ENCODE data around the gene CUX1. TPM values are rescaled to one million over a fixed set of nuclear protein-coding genes. Genes with fewer than 3 reads are reported as not detected.

The CUX1 gene
- total RNA-seq, 1 donor from 2014 or later = 89.1 TPM

- TF ChIP-seq, protein P1, sequence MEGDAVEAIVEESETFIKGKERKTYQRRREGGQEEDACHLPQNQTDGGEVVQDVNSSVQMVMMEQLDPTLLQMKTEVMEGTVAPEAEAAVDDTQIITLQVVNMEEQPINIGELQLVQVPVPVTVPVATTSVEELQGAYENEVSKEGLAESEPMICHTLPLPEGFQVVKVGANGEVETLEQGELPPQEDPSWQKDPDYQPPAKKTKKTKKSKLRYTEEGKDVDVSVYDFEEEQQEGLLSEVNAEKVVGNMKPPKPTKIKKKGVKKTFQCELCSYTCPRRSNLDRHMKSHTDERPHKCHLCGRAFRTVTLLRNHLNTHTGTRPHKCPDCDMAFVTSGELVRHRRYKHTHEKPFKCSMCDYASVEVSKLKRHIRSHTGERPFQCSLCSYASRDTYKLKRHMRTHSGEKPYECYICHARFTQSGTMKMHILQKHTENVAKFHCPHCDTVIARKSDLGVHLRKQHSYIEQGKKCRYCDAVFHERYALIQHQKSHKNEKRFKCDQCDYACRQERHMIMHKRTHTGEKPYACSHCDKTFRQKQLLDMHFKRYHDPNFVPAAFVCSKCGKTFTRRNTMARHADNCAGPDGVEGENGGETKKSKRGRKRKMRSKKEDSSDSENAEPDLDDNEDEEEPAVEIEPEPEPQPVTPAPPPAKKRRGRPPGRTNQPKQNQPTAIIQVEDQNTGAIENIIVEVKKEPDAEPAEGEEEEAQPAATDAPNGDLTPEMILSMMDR (IDR thresholded peaks at IDR 0.05) = no peak
- H3K36me3 Mint-ChIP-seq (ENCODE audit: unreplicated experiment) = no peaks in the 10 kb centered on the region
- no peak for DNase-seq (ENCODE audit: extremely low spot score, unreplicated experiment)
- H3K27ac Mint-ChIP-seq (ENCODE audit: unreplicated experiment) = no peak overlapping the region
- peaks cover 51% of the 10 kb centered on the region for H3K4me1 Mint-ChIP-seq (ENCODE audit: unreplicated experiment)
- H3K27me3 Mint-ChIP-seq (ENCODE audit: unreplicated experiment) = no peaks in the 10 kb centered on the region
- no peak overlapping the region for H3K4me3 Mint-ChIP-seq (ENCODE audit: unreplicated experiment)
- no peaks in the 10 kb centered on the region for H3K9me3 Mint-ChIP-seq (ENCODE audit: unreplicated experiment)
Measured at GRCh38 chr7:101878938-101879337, 61.5 kb downstream of the CUX1 start.

DNA sequence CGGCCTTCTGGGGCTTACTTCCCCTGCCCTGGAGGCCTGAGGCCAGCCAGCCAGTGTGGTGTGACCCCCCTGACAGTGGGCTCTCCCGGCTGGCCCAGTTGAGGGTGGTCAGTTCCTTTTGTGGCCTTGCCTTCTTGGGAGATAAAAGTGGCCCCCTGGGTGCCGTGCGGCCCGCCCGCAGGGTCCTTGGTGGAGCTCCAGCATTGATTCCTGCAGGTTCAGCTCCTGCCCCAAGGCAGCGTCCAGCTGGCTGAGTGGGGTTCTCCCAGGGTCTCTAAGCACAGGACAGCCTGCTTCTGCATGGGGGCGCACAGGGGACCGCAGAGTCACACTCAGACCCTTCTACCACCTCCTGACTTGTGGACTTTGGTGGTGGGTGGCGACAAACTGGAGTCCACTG, 62.1 kb downstream of the CUX1 start:
- H3K27me3 Mint-ChIP-seq (ENCODE audit: unreplicated experiment) = no peaks in the 10 kb centered on the region
- H3K4me1 Mint-ChIP-seq (ENCODE audit: unreplicated experiment) = peaks cover 47% of the 10 kb centered on the region
- H3K27ac Mint-ChIP-seq (ENCODE audit: unreplicated experiment) = no peak overlapping the region
- H3K4me3 Mint-ChIP-seq (ENCODE audit: unreplicated experiment) = no peak overlapping the region
- DNase-seq (ENCODE audit: extremely low spot score, unreplicated experiment) = no peak
- H3K36me3 Mint-ChIP-seq (ENCODE audit: unreplicated experiment) = no peaks in the 10 kb centered on the region
- H3K9me3 Mint-ChIP-seq (ENCODE audit: unreplicated experiment) = no peaks in the 10 kb centered on the region
- TF ChIP-seq, protein P1 (IDR thresholded peaks at IDR 0.05) = no peak

DNA sequence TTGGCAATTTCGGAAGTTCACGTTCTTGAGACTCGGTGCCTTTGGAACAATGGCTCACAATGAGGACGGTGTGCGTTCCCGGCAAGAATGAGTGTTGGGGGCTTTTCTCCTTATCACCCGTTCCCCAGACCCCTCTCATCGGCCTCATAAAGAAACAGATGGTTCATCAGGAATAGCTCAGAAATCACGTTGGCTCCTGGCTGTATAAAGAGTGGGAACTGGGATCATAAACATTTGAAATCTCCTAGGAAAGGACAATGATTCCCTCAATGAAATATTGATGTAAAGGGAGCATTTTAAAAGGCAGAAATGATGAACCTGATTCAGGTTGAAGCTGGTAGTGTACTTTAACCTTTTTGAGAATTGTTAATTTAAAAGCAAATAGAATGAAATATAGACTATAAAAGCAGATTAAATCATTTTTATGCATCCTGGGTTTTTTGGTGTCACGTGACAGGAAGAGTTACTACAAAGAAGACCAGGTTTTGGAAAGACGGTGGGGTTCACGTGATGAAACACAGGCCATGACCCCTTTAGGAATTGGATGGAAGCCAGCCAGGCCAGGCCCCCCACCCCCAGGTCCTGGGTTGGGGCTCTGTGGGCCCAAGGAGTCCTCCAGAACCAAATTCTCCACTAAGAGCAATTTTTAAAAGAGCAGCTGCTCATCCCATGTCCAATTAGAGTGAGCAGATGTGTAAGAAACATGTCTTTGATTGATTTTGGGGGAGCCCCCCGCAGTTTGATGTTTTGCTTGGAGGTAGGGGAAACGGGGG, 63.0 kb downstream of the CUX1 start:
- no peaks in the 10 kb centered on the region for H3K9me3 Mint-ChIP-seq (ENCODE audit: unreplicated experiment)
- H3K4me3 Mint-ChIP-seq (ENCODE audit: unreplicated experiment) = no peak overlapping the region
- H3K36me3 Mint-ChIP-seq (ENCODE audit: unreplicated experiment) = no peaks in the 10 kb centered on the region
- H3K27ac Mint-ChIP-seq (ENCODE audit: unreplicated experiment) = peak overlapping the region; percentile 70
- H3K27me3 Mint-ChIP-seq (ENCODE audit: unreplicated experiment) = no peaks in the 10 kb centered on the region
- peaks cover 46% of the 10 kb centered on the region for H3K4me1 Mint-ChIP-seq (ENCODE audit: unreplicated experiment)
- no peak for DNase-seq (ENCODE audit: extremely low spot score, unreplicated experiment)
- TF ChIP-seq, protein P1 (IDR thresholded peaks at IDR 0.05) = no peak

- DNase-seq (ENCODE audit: extremely low spot score, unreplicated experiment) = no peak
- Mint-ChIP-seq H3K36me3 (ENCODE audit: unreplicated experiment) (no peaks in the 10 kb centered on the region), H3K4me1 (ENCODE audit: unreplicated experiment) (peaks cover 47% of the 10 kb centered on the region), H3K9me3 (ENCODE audit: unreplicated experiment) (no peaks in the 10 kb centered on the region), H3K27me3 (ENCODE audit: unreplicated experiment) (no peaks in the 10 kb centered on the region), H3K27ac (ENCODE audit: unreplicated experiment) (peak overlapping the region; percentile 96), H3K4me3 (ENCODE audit: unreplicated experiment) (no peak overlapping the region)
- TF ChIP-seq, protein P1 (IDR thresholded peaks at IDR 0.05) = no peak
Measured at GRCh38 chr7:101882005-101882421, 64.6 kb downstream of the CUX1 start.

DNA sequence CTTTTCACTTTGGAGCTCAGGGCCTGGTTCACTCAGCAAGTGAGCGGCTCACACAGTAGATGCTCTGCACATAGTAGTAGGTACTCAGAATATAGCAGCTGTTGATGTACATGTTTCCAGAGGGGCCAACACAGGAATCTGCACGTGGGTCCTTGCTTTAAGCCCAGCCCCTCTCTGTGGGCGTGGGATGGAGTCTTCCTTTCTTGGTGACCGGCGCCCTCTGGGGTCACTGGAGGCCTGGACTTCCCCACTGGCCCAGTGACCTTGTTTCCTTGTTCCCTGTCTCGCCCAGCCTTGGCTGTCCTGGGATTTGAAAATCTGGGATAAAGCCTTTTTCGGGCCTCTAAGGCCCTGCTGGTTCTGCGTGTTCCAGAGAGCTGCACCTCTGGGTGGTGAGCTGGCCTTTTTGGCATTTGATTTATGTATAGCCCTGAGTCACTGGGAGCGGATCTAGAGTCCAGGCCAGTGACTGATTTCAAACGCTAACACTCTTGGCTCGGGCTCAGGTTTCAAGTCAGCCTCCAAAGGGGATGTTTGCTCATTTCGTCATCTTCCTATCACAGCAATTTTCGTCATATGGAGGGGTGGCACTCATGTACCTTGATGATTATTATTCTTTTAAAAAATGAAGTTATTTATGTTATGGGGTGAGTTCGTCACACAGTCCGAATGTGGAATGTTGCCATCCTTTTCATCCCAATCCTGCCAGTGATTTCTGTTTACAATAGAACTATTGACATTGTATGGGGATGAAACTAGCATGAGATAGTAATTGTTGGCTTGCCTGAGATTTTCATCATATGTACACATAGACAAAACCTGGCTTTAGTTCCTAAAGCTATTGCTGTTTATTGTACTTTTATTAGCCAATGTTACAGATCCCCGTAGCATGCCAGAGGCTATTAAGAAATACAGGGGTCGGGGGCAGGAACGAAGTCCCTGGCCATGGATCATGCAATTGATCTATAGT, 65.5 kb downstream of the CUX1 start:
- peak overlapping the region; percentile 17 for H3K4me3 Mint-ChIP-seq (ENCODE audit: unreplicated experiment)
- no peaks in the 10 kb centered on the region for H3K9me3 Mint-ChIP-seq (ENCODE audit: unreplicated experiment)
- TF ChIP-seq, protein P1 (IDR thresholded peaks at IDR 0.05) = no peak
- H3K36me3 Mint-ChIP-seq (ENCODE audit: unreplicated experiment) = no peaks in the 10 kb centered on the region
- H3K27me3 Mint-ChIP-seq (ENCODE audit: unreplicated experiment) = no peaks in the 10 kb centered on the region
- no peak for DNase-seq (ENCODE audit: extremely low spot score, unreplicated experiment)
- peaks cover 50% of the 10 kb centered on the region for H3K4me1 Mint-ChIP-seq (ENCODE audit: unreplicated experiment)
- H3K27ac Mint-ChIP-seq (ENCODE audit: unreplicated experiment) = peak overlapping the region; percentile 96
